Tongue (tissue), 2 donors: ENCODE measurements around the gene DUSP9. TPM values are rescaled to one million over a fixed set of nuclear protein-coding genes. Genes with fewer than 3 reads are reported as not detected.

Experiments used
- DNase-seq: peaks from one replicate; pipeline ENCODE4 v3.0.0-alpha.2; 2015
- total RNA-seq: library from RNA; depleted of rRNA; stranded (reverse); fragments of >200 nt; gene quantifications from one replicate; pipeline ENCODE4 v1.2.3, GENCODE V29; 2014

Gene DUSP9
- total RNA-seq, 1 donor from 2014 or later: not detected

- no peak for DNase-seq
These were observed 11.0 kb upstream of the DUSP9 start for GRCh38 chrX:153635788-153636668.

- DNase-seq: no peak
These were observed 10.3 kb upstream of the DUSP9 start for GRCh38 chrX:153636716-153637115.

GRCh38 chrX:153637121-153638040 lies 9.6 kb upstream of the DUSP9 start:
- DNase-seq: no peak

GRCh38 chrX:153638041-153638371 lies 9.0 kb upstream of the DUSP9 start:
- DNase-seq: no peak

GRCh38 chrX:153638436-153639176 lies 8.4 kb upstream of the DUSP9 start:
- DNase-seq: no peak

- peak; percentile 7 for DNase-seq
These were observed 7.6 kb upstream of the DUSP9 start for GRCh38 chrX:153639177-153640044.

- peak; percentile 49 for DNase-seq
These were observed 6.8 kb upstream of the DUSP9 start for GRCh38 chrX:153640045-153640686.

- DNase-seq: no peak
These were observed 6.0 kb upstream of the DUSP9 start for GRCh38 chrX:153640736-153641575.

GRCh38 chrX:153641627-153642026 lies 5.4 kb upstream of the DUSP9 start:
- DNase-seq: no peak

- peak; percentile 8 for DNase-seq
These were observed 4.8 kb upstream of the DUSP9 start for GRCh38 chrX:153642051-153642654.

GRCh38 chrX:153642655-153643430 lies 4.2 kb upstream of the DUSP9 start:
- no peak for DNase-seq

GRCh38 chrX:153643431-153644351 lies 3.3 kb upstream of the DUSP9 start:
- DNase-seq: no peak

- DNase-seq: no peak
These were observed 2.5 kb upstream of the DUSP9 start for GRCh38 chrX:153644356-153645125.

- DNase-seq: no peak
These were observed 1.9 kb upstream of the DUSP9 start for GRCh38 chrX:153645151-153645550.

GRCh38 chrX:153645921-153646488 lies 998 bp upstream of the DUSP9 start:
- DNase-seq: no peak
